Activated CD8-positive, alpha-beta memory T cell treated with anti-CD3 and anti-CD28 coated beads, Interleukin-2, amount 10 ng/mL, durations not matched to agents 7 days and 5 days (primary cell): ENCODE data around the gene KDM4E. TPM values are rescaled to one million over a fixed set of nuclear protein-coding genes. Genes with fewer than 3 reads are reported as not detected.

Source experiments
- total RNA-seq, 2 experiments: library from RNA; stranded (reverse); gene quantifications; one replicate each; pipeline ENCODE4 v1.2.3, GENCODE V29; 2021

Gene KDM4E
- total RNA-seq, 2 experiments from 2014 or later, result not detected

Other genes with a start within 250 kb of the KDM4E start
- gene CWC15, start 51.7 kb upstream of the KDM4E start, total RNA-seq, result 10 to 100 TPM; 81.6 to 89.1 TPM
- 1 to 10 TPM; 1.3 to 1.4 TPM for gene KDM4D, start 51.5 kb upstream of the KDM4E start, total RNA-seq
- not detected for gene KDM4F, start 24.2 kb downstream of the KDM4E start, total RNA-seq
- 10 to 100 TPM; 23.9 to 45.9 TPM for gene SRSF8, start 41.7 kb downstream of the KDM4E start, total RNA-seq
- 10 to 100 TPM; 37.1 to 40.5 TPM for gene ENDOD1, start 64.6 kb downstream of the KDM4E start, total RNA-seq
- 10 to 100 TPM in 1 of 2 experiments, 1 to 10 TPM in 1; 9.3 to 24.3 TPM for gene SESN3, start 205.9 kb downstream of the KDM4E start, total RNA-seq